HepG2 (cell line): ENCODE results near the gene NR1H3. TPM values are rescaled to one million over a fixed set of nuclear protein-coding genes. Genes with fewer than 3 reads are reported as not detected.

Experiments used
- ATAC-seq: fragments of 200-7000 bp; cut with Tn5 transposase; 3 replicates; pipeline ENCODE4 v1.9.1; 2020; ENCODE audit warnings: mild to moderate bottlenecking, moderate library complexity
- BruUV-seq: library from RNA; stranded (reverse); fragments of 400-500 nt; replicated peaks from 2 replicates; lab custom pipeline; 2021; lab: Mats Ljungman, UMichigan
- CTCF ChIA-PET: fragments of 300-600 bp; formaldehyde crosslinking; extraction: SDS; loops from one replicate; lab custom pipeline; 2021; ENCODE audit warnings: low total read pairs, inconsistent platforms, low intra/inter-chr PET ratio; lab: Yijun Ruan, JAX
- POLR2A ChIA-PET: fragments of 350-600 bp; sonication (Branson Sonifier 250); formaldehyde crosslinking; loops from one replicate; lab custom pipeline; 2020; ENCODE audit warnings: antibody characterized with exemption, inconsistent platforms; lab: Yijun Ruan, JAX
- DNase-seq: peaks from one replicate; pipeline ENCODE4 v3.0.0-alpha.2; 2015; ENCODE audit warnings: low spot score
- FAIRE-seq: peaks from 3 replicates; lab custom pipeline; 2011; peaks lifted over from hg19 to GRCh38; lab: Jason Lieb, UNC
- H2AFZ ChIP-seq: one replicate; pipeline ENCODE4 v1.6.1; 2011; ENCODE audit warnings: low read length, inconsistent platforms
- H3K27ac ChIP-seq: fragments of 300-600 bp; 3 replicates; pipeline ENCODE4 v1.8.0; 2011; ENCODE audit warnings: mixed run types, mild to moderate bottlenecking, mixed read lengths, low read length, inconsistent platforms; ENCODE audit not compliant: insufficient read depth; ENCODE audit errors: extremely low read length
- H3K27me3 ChIP-seq, 2 experiments: fragments of 200-600 bp in 1 of 2; 2 replicates in 1 of 2; 3 replicates in 1 of 2; pipeline versions ENCODE4 v1.6.0 to v1.8.0; 2011; ENCODE audit warnings: low read length in 2 of 2, mild to moderate bottlenecking in 2 of 2, moderate library complexity in 2 of 2, inconsistent platforms in 1 of 2; ENCODE audit not compliant: insufficient read depth in 2 of 2, control insufficient read depth in 1 of 2
- H3K36me3 ChIP-seq, 2 experiments: fragments of 200-600 bp in 1 of 2; replicated peaks in 1 of 2; 2 replicates in 1 of 2; 3 replicates in 1 of 2; pipeline versions ENCODE4 v1.5.1 to v1.8.0; 2011; ENCODE audit warnings: low read length in 2 of 2, inconsistent platforms in 1 of 2; ENCODE audit not compliant: insufficient read depth in 2 of 2, control insufficient read depth in 1 of 2
- H3K4me1 ChIP-seq: 2 replicates; pipeline ENCODE4 v1.5.1; 2012; ENCODE audit warnings: low read length, inconsistent platforms; ENCODE audit not compliant: insufficient read depth
- H3K4me2 ChIP-seq: 2 replicates; pipeline ENCODE4 v1.6.0; 2011; ENCODE audit warnings: low read depth, low read length, inconsistent platforms
- H3K4me3 ChIP-seq, 3 experiments: fragments of 200-600 bp in 1 of 3; sonication (generic), shearing (Covaris generic) in 1 of 3; replicated peaks in 1 of 3; 2 replicates each; pipeline ENCODE4 v1.5.1; 2011 to 2016; ENCODE audit warnings: low read length in 3 of 3, inconsistent platforms in 2 of 3, low read depth in 2 of 3, mild to moderate bottlenecking in 2 of 3, control low read depth in 1 of 3, mixed read lengths in 1 of 3; ENCODE audit not compliant: insufficient read depth in 1 of 3
- H3K79me2 ChIP-seq: one replicate; pipeline ENCODE4 v1.6.1; 2011; ENCODE audit warnings: low read length, inconsistent platforms; ENCODE audit not compliant: insufficient read depth
- H3K9ac ChIP-seq: 2 replicates; pipeline ENCODE4 v1.6.0; 2011; ENCODE audit warnings: mild to moderate bottlenecking, low read depth, low read length, inconsistent platforms; ENCODE audit not compliant: insufficient read depth
- H3K9me3 ChIP-seq: 2 replicates; pipeline ENCODE4 v1.5.1; 2012; ENCODE audit warnings: mild to moderate bottlenecking, low read length
- H4K20me1 ChIP-seq: 2 replicates; pipeline ENCODE4 v1.6.0; 2011; ENCODE audit warnings: inconsistent platforms, mild to moderate bottlenecking, low read length, moderate library complexity; ENCODE audit not compliant: insufficient read depth
- BRCA1 ChIP-seq: sonication (generic); formaldehyde crosslinking; IDR thresholded peaks from 2 replicates; pipeline ENCODE4 v1.4.0; 2020; ENCODE audit warnings: missing genetic modification reagents
- HMG20A ChIP-seq: IDR thresholded peaks from 2 replicates; pipeline ENCODE4 v1.6.1; 2016; ENCODE audit warnings: borderline replicate concordance
- IRX3 ChIP-seq: sonication (generic); formaldehyde crosslinking; IDR thresholded peaks from 2 replicates; pipeline ENCODE4 v1.8.1; 2023; ENCODE audit warnings: mild to moderate bottlenecking, low read depth, missing genetic modification reagents, borderline replicate concordance
- KDM4B ChIP-seq: sonication (generic); formaldehyde crosslinking; IDR thresholded peaks from 2 replicates; pipeline ENCODE4 v1.4.0; 2020; ENCODE audit warnings: missing genetic modification reagents
- KLF6 ChIP-seq: IDR thresholded peaks from 2 replicates; pipeline ENCODE4 v1.8.0; 2016; ENCODE audit warnings: missing biosample characterization, missing genetic modification reagents
- MAFF ChIP-seq: IDR thresholded peaks from 2 replicates; pipeline ENCODE4 v1.6.1; 2011; ENCODE audit warnings: low read depth, low read length, improper control_type of control experiment
- MBNL3 ChIP-seq: fragments of 250-450 bp; sonication (Bioruptor Pico); conservative IDR thresholded peaks from 2 replicates; pipeline ENCODE4 v1.8.0; 2022; ENCODE audit warnings: mild to moderate bottlenecking, inconsistent platforms
- RFXAP ChIP-seq: sonication (generic); formaldehyde crosslinking; IDR thresholded peaks from 2 replicates; pipeline ENCODE4 v1.4.0; 2020; ENCODE audit warnings: missing genetic modification reagents, borderline replicate concordance
- SNAI1 ChIP-seq: sonication (generic); formaldehyde crosslinking; IDR thresholded peaks from 2 replicates; pipeline ENCODE4 v1.5.0; 2020; ENCODE audit warnings: mild to moderate bottlenecking, missing genetic modification reagents, borderline replicate concordance
- SP2 ChIP-seq: sonication (generic); formaldehyde crosslinking; IDR thresholded peaks from 2 replicates; pipeline ENCODE4 v1.5.1; 2020; ENCODE audit warnings: mild to moderate bottlenecking, missing genetic modification reagents
- TEAD2 ChIP-seq: sonication (generic); formaldehyde crosslinking; IDR thresholded peaks from 2 replicates; pipeline ENCODE4 v1.9.0; 2021; ENCODE audit warnings: missing genetic modification reagents
- TEAD3 ChIP-seq: optimal IDR thresholded peaks from 2 replicates; pipeline ENCODE3; 2016; ENCODE audit warnings: borderline replicate concordance
- ZNF512B ChIP-seq: sonication (generic); formaldehyde crosslinking; IDR thresholded peaks from 2 replicates; pipeline ENCODE4 v1.5.1; 2020; ENCODE audit warnings: missing genetic modification reagents, mild to moderate bottlenecking, borderline replicate concordance
- ZNF672 ChIP-seq: sonication (generic); formaldehyde crosslinking; IDR thresholded peaks from 2 replicates; pipeline ENCODE4 v1.8.1; 2022; ENCODE audit warnings: missing genetic modification reagents
- WGBS: methylation state at CpG from one replicate; pipeline ENCODE4 v1.1.6; 2017; ENCODE audit warnings: low lambda C conversion rate; 5-methylcytosine and 5-hydroxymethylcytosine counted together
- in situ Hi-C: cut with HindIII; loops from 2 replicates; pipeline ENCODE4 v1.10.0; 2017; ENCODE audit warnings: low pct_unique_long_range_greater_than_20kb; ENCODE audit not compliant: extremely low pct_ligation_motif_present
- intact Hi-C: fragments of 100-400 bp; cut with micrococcal nuclease; formaldehyde crosslinking; loops from one replicate; pipeline ENCODE4 v1.10.0; 2022; ENCODE audit not compliant: unreplicated experiment
- polyA plus RNA-seq, 8 experiments: library from polyadenylated mRNA; depleted of rRNA in 3 of 8; stranded (reverse) in 7 of 8; unstranded in 1 of 8; fragments of >200 nt; fragmentation: Illumina TruSeq in 4 of 8; extraction: Trizol in 4 of 8; gene quantifications; 2 replicates each; pipeline versions ENCODE4 v1.2.1 to v1.2.3, GENCODE V29; 2011 to 2016; ENCODE audit warnings: low read depth in 4 of 8, missing spikeins in 1 of 8, mixed read lengths in 1 of 8; ENCODE audit not compliant: insufficient read depth in 1 of 8
- total RNA-seq, 5 experiments: library from RNA; depleted of rRNA; stranded (reverse); fragments of >200 nt; fragmentation: Illumina TruSeq; extraction: Trizol; gene quantifications; 2 replicates each; pipeline ENCODE4 v1.2.3, GENCODE V29; 2016; ENCODE audit warnings: low read depth in 1 of 5
- TF ChIP-seq, protein P1 (sequence below): sonication (generic); formaldehyde crosslinking; IDR thresholded peaks from 2 replicates; pipeline ENCODE4 v1.5.0; 2020; ENCODE audit warnings: mild to moderate bottlenecking, missing genetic modification reagents, borderline replicate concordance

The NR1H3 gene
- total and polyA plus RNA-seq, 2 of the 13 experiments (the other 11 are each of a cell fraction or from before 2014, with no cell fraction given) = 41.8 to 102 TPM

DNA sequence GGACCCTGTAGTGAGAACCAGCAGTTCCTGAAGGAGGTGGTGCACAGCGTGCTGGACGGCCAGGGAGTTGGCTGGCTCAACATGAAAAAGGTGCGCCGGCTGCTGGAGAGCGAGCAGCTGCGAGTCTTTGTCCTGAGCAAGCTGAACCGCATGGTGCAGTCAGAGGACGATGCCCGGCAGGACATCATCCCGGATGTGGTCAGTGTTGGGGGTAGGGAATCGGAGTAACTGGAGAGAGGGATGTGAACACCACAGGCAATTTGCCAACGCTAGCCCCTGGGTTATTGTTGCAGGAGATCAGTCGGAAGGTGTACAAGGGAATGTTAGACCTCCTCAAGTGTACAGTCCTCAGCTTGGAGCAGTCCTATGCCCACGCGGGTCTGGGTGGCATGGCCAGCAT, 32.1 kb downstream of the NR1H3 start (continued):
- TF ChIP-seq, protein P1, sequence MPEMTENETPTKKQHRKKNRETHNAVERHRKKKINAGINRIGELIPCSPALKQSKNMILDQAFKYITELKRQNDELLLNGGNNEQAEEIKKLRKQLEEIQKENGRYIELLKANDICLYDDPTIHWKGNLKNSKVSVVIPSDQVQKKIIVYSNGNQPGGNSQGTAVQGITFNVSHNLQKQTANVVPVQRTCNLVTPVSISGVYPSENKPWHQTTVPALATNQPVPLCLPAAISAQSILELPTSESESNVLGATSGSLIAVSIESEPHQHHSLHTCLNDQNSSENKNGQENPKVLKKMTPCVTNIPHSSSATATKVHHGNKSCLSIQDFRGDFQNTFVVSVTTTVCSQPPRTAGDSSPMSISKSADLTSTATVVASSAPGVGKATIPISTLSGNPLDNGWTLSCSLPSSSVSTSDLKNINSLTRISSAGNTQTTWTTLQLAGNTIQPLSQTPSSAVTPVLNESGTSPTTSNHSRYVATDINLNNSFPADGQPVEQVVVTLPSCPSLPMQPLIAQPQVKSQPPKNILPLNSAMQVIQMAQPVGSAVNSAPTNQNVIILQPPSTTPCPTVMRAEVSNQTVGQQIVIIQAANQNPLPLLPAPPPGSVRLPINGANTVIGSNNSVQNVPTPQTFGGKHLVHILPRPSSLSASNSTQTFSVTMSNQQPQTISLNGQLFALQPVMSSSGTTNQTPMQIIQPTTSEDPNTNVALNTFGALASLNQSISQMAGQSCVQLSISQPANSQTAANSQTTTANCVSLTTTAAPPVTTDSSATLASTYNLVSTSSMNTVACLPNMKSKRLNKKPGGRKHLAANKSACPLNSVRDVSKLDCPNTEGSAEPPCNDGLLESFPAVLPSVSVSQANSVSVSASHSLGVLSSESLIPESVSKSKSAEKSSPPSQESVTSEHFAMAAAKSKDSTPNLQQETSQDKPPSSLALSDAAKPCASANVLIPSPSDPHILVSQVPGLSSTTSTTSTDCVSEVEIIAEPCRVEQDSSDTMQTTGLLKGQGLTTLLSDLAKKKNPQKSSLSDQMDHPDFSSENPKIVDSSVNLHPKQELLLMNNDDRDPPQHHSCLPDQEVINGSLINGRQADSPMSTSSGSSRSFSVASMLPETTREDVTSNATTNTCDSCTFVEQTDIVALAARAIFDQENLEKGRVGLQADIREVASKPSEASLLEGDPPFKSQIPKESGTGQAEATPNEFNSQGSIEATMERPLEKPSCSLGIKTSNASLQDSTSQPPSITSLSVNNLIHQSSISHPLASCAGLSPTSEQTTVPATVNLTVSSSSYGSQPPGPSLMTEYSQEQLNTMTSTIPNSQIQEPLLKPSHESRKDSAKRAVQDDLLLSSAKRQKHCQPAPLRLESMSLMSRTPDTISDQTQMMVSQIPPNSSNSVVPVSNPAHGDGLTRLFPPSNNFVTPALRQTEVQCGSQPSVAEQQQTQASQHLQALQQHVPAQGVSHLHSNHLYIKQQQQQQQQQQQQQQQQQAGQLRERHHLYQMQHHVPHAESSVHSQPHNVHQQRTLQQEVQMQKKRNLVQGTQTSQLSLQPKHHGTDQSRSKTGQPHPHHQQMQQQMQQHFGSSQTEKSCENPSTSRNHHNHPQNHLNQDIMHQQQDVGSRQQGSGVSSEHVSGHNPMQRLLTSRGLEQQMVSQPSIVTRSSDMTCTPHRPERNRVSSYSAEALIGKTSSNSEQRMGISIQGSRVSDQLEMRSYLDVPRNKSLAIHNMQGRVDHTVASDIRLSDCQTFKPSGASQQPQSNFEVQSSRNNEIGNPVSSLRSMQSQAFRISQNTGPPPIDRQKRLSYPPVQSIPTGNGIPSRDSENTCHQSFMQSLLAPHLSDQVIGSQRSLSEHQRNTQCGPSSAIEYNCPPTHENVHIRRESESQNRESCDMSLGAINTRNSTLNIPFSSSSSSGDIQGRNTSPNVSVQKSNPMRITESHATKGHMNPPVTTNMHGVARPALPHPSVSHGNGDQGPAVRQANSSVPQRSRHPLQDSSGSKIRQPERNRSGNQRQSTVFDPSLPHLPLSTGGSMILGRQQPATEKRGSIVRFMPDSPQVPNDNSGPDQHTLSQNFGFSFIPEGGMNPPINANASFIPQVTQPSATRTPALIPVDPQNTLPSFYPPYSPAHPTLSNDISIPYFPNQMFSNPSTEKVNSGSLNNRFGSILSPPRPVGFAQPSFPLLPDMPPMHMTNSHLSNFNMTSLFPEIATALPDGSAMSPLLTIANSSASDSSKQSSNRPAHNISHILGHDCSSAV (CRISPR knock-in tag) = no peak
- TF ChIP-seq MBNL3 (CRISPR knock-in tag) (no peak), ZNF672 (CRISPR knock-in tag) (no peak), SNAI1 (CRISPR knock-in tag) (no peak), KLF6 (CRISPR knock-in tag) (no peak)

- POLR2A ChIA-PET = no interaction called here
- TF ChIP-seq MAFF (no peak), ZNF512B (no peak), BRCA1 (CRISPR knock-in tag) (no peak), TEAD3 (CRISPR knock-in tag) (no peak), TEAD2 (CRISPR knock-in tag) (no peak), HMG20A (CRISPR knock-in tag) (no peak), RFXAP (no peak), IRX3 (no peak), SP2 (no peak), KDM4B (no peak)
These were observed 37.6 kb downstream of the NR1H3 start for GRCh38 chr11:47295385-47295784.

More at GRCh38 chr11:47295385-47295784, 37.6 kb downstream of the NR1H3 start:
- Histone ChIP-seq H3K79me2 (no peaks in the 10 kb centered on the region), H3K4me1 (no peaks in the 10 kb centered on the region), H3K27ac (no peak overlapping the region), H3K27me3 (no peaks in the 10 kb centered on the region), H4K20me1 (no peaks in the 10 kb centered on the region), H3K9me3 (peaks cover 11% of the 10 kb centered on the region; the same call in 1 of the 2 replicates), H3K4me3 (no peak overlapping the region), H2AFZ (no peak overlapping the region), H3K36me3 (peaks cover 19 to 70% of the 10 kb centered on the region in 2 experiments), H3K9ac (no peak overlapping the region), H3K4me2 (no peak overlapping the region)
- ATAC-seq = no peak
- no peak for FAIRE-seq
- no TSS peak for BruUV-seq
- DNase-seq = no peak
- in situ Hi-C loops (no loop called here), intact Hi-C loops (no loop called here)
- CTCF ChIA-PET = no interaction called here
- 100% methylated on average over 5 of the region's 5 CpGs for WGBS
